Measurements from ENCODE around the gene IFI30. TPM values are rescaled to one million over a fixed set of nuclear protein-coding genes. Genes with fewer than 3 reads are reported as not detected.
A peak's percentile ranks its signal among the peaks of the same experiment; 100 is the strongest.

Gene IFI30
- total RNA-seq, 1 donor from 2014 or later = 43.7 TPM

GRCh38 chr19:18159810-18160209, 13.8 kb upstream of the IFI30 start:
- H3K27me3 ChIP-seq = no peaks in the 10 kb centered on the region
- H3K9me3 ChIP-seq = no peaks in the 10 kb centered on the region
- no peak for DNase-seq (ENCODE audit: extremely low spot score in 2 of 2)
- intact Hi-C loops (cut with DNase I) = no loop called here
- peaks cover 0 to 24% of the 10 kb centered on the region in 2 donors for H3K36me3 ChIP-seq
- TF ChIP-seq CTCF (IDR thresholded peaks at IDR 0.05) (no peak), POLR2AphosphoS5 (IDR thresholded peaks at IDR 0.05; ENCODE audit: insufficient read depth in 1 of 2, low read depth in 1 of 2) (no peak), POLR2A (IDR thresholded peaks at IDR 0.05) (no peak)
- no peak overlapping the region for H3K4me3 ChIP-seq
- no peak overlapping the region for H3K27ac ChIP-seq
- peaks cover 53% of the 10 kb centered on the region for H3K4me1 ChIP-seq

GRCh38 chr19:18160493-18160970, 13.1 kb upstream of the IFI30 start:
- peak in 1 of 2 donors; percentile 82 for DNase-seq (ENCODE audit: extremely low spot score in 2 of 2)
- peaks cover 46% of the 10 kb centered on the region for H3K4me1 ChIP-seq
- peak overlapping the region; percentile 73 for H3K27ac ChIP-seq
- peak overlapping the region; percentile 40 to 64 for H3K4me3 ChIP-seq
- TF ChIP-seq CTCF (IDR thresholded peaks at IDR 0.05) (no peak), POLR2AphosphoS5 (IDR thresholded peaks at IDR 0.05; ENCODE audit: insufficient read depth in 1 of 2, low read depth in 1 of 2) (no peak), POLR2A (IDR thresholded peaks at IDR 0.05) (no peak)
- H3K9me3 ChIP-seq = no peaks in the 10 kb centered on the region
- no peaks in the 10 kb centered on the region for H3K27me3 ChIP-seq
- intact Hi-C loops (cut with DNase I) = no loop called here
- H3K36me3 ChIP-seq = peaks cover 0 to 32% of the 10 kb centered on the region in 2 donors

- H3K9me3 ChIP-seq = no peaks in the 10 kb centered on the region
- peaks cover 0 to 37% of the 10 kb centered on the region in 2 donors for H3K36me3 ChIP-seq
- no peak for DNase-seq (ENCODE audit: extremely low spot score in 2 of 2)
- TF ChIP-seq POLR2A (IDR thresholded peaks at IDR 0.05) (no peak), CTCF (IDR thresholded peaks at IDR 0.05) (peak in 1 of 3 experiments; percentile 55), POLR2AphosphoS5 (IDR thresholded peaks at IDR 0.05; ENCODE audit: insufficient read depth in 1 of 2, low read depth in 1 of 2) (no peak)
- peaks cover 41% of the 10 kb centered on the region for H3K4me1 ChIP-seq
- peak overlapping the region; percentile 73 for H3K27ac ChIP-seq
- no peaks in the 10 kb centered on the region for H3K27me3 ChIP-seq
- intact Hi-C loops (cut with DNase I) = no loop called here
- peak overlapping the region; percentile 40 to 64 for H3K4me3 ChIP-seq
These were observed 12.5 kb upstream of the IFI30 start for GRCh38 chr19:18160971-18161635.

- Histone ChIP-seq H3K27me3 (no peaks in the 10 kb centered on the region), H3K4me1 (peaks cover 35% of the 10 kb centered on the region), H3K27ac (peak overlapping the region; percentile 73), H3K36me3 (peaks cover 0 to 42% of the 10 kb centered on the region in 2 donors), H3K4me3 (peak overlapping the region; percentile 40 to 64), H3K9me3 (no peaks in the 10 kb centered on the region)
- intact Hi-C loops (cut with DNase I) = no loop called here
- DNase-seq (ENCODE audit: extremely low spot score in 2 of 2) = peak in 1 of 2 donors; percentile 85
- TF ChIP-seq POLR2AphosphoS5 (IDR thresholded peaks at IDR 0.05; ENCODE audit: insufficient read depth in 1 of 2, low read depth in 1 of 2) (no peak), CTCF (IDR thresholded peaks at IDR 0.05) (peak in 2 of 3 experiments; percentile 13 to 14), POLR2A (IDR thresholded peaks at IDR 0.05) (no peak)
These were observed 12.0 kb upstream of the IFI30 start for GRCh38 chr19:18161636-18162002.

GRCh38 chr19:18164072-18164471, 9.5 kb upstream of the IFI30 start:
- peaks cover 20% of the 10 kb centered on the region for H3K4me1 ChIP-seq
- H3K36me3 ChIP-seq = peaks cover 0 to 64% of the 10 kb centered on the region in 2 donors
- no peak for TF ChIP-seq CTCF (IDR thresholded peaks at IDR 0.05)
- no peak overlapping the region for H3K27ac ChIP-seq
- H3K9me3 ChIP-seq = no peaks in the 10 kb centered on the region
- no peak overlapping the region for H3K4me3 ChIP-seq
- no peak for DNase-seq (ENCODE audit: extremely low spot score in 2 of 2)
- no peaks in the 10 kb centered on the region for H3K27me3 ChIP-seq
- intact Hi-C loops (cut with DNase I) = no loop called here
